ENCODE measurements around the gene MT1X. TPM values are rescaled to one million over a fixed set of nuclear protein-coding genes. Genes with fewer than 3 reads are reported as not detected.
"Not testable (repeated sequence)": the region's sequence is repeated elsewhere in the genome, so short reads cannot be mapped to it uniquely, and the experiment has no call there.

The MT1X gene
- total RNA-seq, 1 experiment from 2014 or later, result 328 TPM

DNA sequence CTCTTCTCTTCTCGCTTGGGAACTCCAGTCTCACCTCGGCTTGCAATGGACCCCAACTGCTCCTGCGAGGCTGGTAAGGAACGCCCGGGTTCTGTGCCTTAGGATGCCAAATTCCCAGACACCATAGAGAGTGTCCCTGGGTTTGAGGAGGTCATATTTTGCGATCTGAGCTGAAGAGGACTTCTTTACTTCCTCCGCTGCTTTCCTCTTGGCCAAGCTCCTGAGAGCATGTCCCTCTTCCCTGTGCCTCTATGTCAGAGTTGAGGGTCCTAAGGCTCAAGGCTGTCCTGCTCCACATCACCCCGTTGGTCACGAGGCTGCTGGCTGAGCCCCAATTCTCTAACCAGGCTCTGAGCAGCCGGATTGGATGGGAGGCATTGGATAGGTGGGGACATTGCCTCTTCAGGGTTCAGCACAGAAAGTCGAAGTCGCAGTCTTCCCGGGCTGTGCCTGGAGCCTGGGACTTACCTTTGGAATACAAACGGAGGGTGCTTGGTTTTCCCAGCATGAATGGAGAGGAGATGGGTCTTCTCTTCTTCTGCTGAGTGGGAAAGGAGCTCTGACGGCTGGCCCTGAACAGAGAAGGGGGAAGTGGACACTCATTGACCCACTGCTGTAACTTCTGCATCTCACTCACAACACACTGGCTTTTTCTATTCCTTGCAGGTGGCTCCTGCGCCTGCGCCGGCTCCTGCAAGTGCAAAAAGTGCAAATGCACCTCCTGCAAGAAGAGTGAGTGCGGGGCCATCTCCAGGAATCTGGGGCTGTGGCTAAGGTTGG lies 12.2 kb upstream of the MT1X start:
- H3K36me3 Mint-ChIP-seq, result no peaks in the 10 kb centered on the region
- peak overlapping the region; percentile 74 for H3K4me3 Mint-ChIP-seq
- H3K27me3 Mint-ChIP-seq (ENCODE audit: low read depth), result peaks cover 85% of the 10 kb centered on the region
- DNase-seq (ENCODE audit: low spot score) (no peak), ATAC-seq (no peak)
- ChIA-PET POLR2A (interaction anchor here (0.8 to 3.4 kb wide), 8 partner anchors 12 to 62 kb away, joined by 3 to 46 read pairs (median 7); partner anchors contain the start of genes MT1E, MT1F, MT1X and MT2A), CTCF (interaction anchor here (0.6 to 3.6 kb wide), 4 partner anchors 17 to 51 kb away, joined by 3 to 24 read pairs (median 4); no protein-coding TSS in a partner anchor)
- H3K4me1 Mint-ChIP-seq, result peaks cover 52% of the 10 kb centered on the region
- H3K27ac Mint-ChIP-seq, result no peak overlapping the region
- no peaks in the 10 kb centered on the region for H3K9me3 Mint-ChIP-seq
- no peak for TF ChIP-seq ZNF671 (CRISPR knock-in tag; IDR thresholded peaks at IDR 0.05)
- TF ChIP-seq MAX (CRISPR knock-in tag; IDR thresholded peaks at IDR 0.05), result 0 out of 2 replicates have a peak, but pooled peaks have one; percentile 3
- TF ChIP-seq TEAD1 (CRISPR knock-in tag; IDR thresholded peaks at IDR 0.05), result no peak
- TF ChIP-seq GABPB1 (CRISPR knock-in tag; IDR thresholded peaks at IDR 0.05), result no peak
- no peak for TF ChIP-seq ESRRA (CRISPR knock-in tag; IDR thresholded peaks at IDR 0.05; ENCODE audit: borderline replicate concordance)
- 0 out of 2 replicates have a peak, but pooled peaks have one; percentile 34 for TF ChIP-seq E2F5 (CRISPR knock-in tag; IDR thresholded peaks at IDR 0.05)
- no peak for TF ChIP-seq SMAD4 (CRISPR knock-in tag; IDR thresholded peaks at IDR 0.05)

GRCh38 chr16:56670620-56670934 lies 11.7 kb upstream of the MT1X start:
- peak overlapping the region; percentile 74 for H3K4me3 Mint-ChIP-seq
- no peak for DNase-seq (ENCODE audit: low spot score)
- no peaks in the 10 kb centered on the region for H3K9me3 Mint-ChIP-seq
- H3K4me1 Mint-ChIP-seq, result peaks cover 58% of the 10 kb centered on the region
- no peak for ATAC-seq
- TF ChIP-seq MAX (CRISPR knock-in tag; IDR thresholded peaks at IDR 0.05), result no peak
- TF ChIP-seq TCF7 (CRISPR knock-in tag; IDR thresholded peaks at IDR 0.05; ENCODE audit: low read depth), result no peak
- no peaks in the 10 kb centered on the region for H3K36me3 Mint-ChIP-seq
- ChIA-PET POLR2A (interaction anchor here (0.8 to 1.6 kb wide), 3 partner anchors 13 to 59 kb away, joined by 3 to 10 read pairs (median 4); partner anchors contain the start of gene MT1F), CTCF (interaction anchor here (3.6 kb wide), 1 partner anchor 31 kb away, joined by 24 read pairs; no protein-coding TSS in a partner anchor)
- H3K27me3 Mint-ChIP-seq (ENCODE audit: low read depth), result peaks cover 85% of the 10 kb centered on the region
- H3K27ac Mint-ChIP-seq, result no peak overlapping the region

GRCh38 chr16:56671691-56672090 lies 10.6 kb upstream of the MT1X start:
- not testable (repeated sequence) for DNase-seq (ENCODE audit: low spot score); ATAC-seq; H3K27ac Mint-ChIP-seq; H3K9me3 Mint-ChIP-seq; H3K4me3 Mint-ChIP-seq; H3K36me3 Mint-ChIP-seq
- Mint-ChIP-seq H3K4me1 (peaks cover 62% of the 10 kb centered on the region), H3K27me3 (ENCODE audit: low read depth) (peaks cover 78% of the 10 kb centered on the region)
- CTCF ChIA-PET, result interaction anchor here (0.6 to 3.6 kb wide), 2 partner anchors 30 to 231 kb away, joined by 3 to 24 read pairs; no protein-coding TSS in a partner anchor
- POLR2A ChIA-PET, result interaction anchor here (1.0 to 1.4 kb wide), 2 partner anchors 14 to 31 kb away, joined by 3 to 5 read pairs; partner anchors contain the start of gene MT1F

DNA sequence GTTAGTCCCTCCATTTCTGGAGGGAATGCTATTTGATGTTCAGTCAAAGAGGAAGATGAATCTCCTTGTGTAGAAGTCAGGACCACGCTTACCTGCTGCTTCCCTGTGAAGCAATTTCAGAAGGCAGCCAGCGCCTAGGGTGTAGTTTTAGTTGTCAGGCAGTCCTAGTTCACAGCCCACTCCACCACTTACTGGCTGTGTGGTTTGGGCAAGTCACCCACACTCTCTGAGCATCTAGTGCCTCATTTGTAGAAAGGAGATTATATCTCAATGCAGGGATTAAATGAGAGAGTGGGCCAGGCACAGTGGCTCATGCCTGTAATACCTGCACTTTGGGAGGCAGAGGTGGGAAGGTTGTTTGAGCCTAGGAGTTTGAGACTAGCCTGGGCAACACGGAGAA lies 10.1 kb upstream of the MT1X start:
- CTCF ChIA-PET, result interaction anchor here (2.6 kb wide), 1 partner anchor 30 kb away, joined by 46 read pairs; no protein-coding TSS in a partner anchor
- Mint-ChIP-seq H3K4me1 (peaks cover 65% of the 10 kb centered on the region), H3K27me3 (ENCODE audit: low read depth) (peaks cover 73% of the 10 kb centered on the region)
- ATAC-seq; H3K4me3 Mint-ChIP-seq; H3K9me3 Mint-ChIP-seq; H3K27ac Mint-ChIP-seq; H3K36me3 Mint-ChIP-seq; DNase-seq (ENCODE audit: low spot score): not testable (repeated sequence)
- POLR2A ChIA-PET, result interaction anchor here (1.0 to 1.4 kb wide), 3 partner anchors 15 to 47 kb away, joined by 3 to 5 read pairs (median 3); partner anchors contain the start of genes MT1E and MT1F

GRCh38 chr16:56672761-56673536 lies 9.3 kb upstream of the MT1X start:
- Mint-ChIP-seq H3K4me3 (no peak overlapping the region), H3K36me3 (no peaks in the 10 kb centered on the region), H3K27me3 (ENCODE audit: low read depth) (peaks cover 65% of the 10 kb centered on the region), H3K4me1 (peaks cover 63% of the 10 kb centered on the region), H3K9me3 (no peaks in the 10 kb centered on the region), H3K27ac (no peak overlapping the region)
- no peak for ATAC-seq
- DNase-seq (ENCODE audit: low spot score), result no peak
- ChIA-PET CTCF (interaction anchor here (0.8 to 2.6 kb wide), 8 partner anchors 13 to 171 kb away, joined by 3 to 46 read pairs (median 4); partner anchors contain the start of gene MT1F), POLR2A (interaction anchor here (1.3 kb wide), 1 partner anchor 47 kb away, joined by 3 read pairs; the partner anchor contains the start of gene MT1E)
- TF ChIP-seq CREB1 (CRISPR knock-in tag; IDR thresholded peaks at IDR 0.05) (no peak), SP1 (CRISPR knock-in tag; conservative IDR thresholded peaks at IDR 0.05) (no peak), FOXP1 (CRISPR knock-in tag; IDR thresholded peaks at IDR 0.05; ENCODE audit: borderline replicate concordance) (no peak), ZNF423 (CRISPR knock-in tag; IDR thresholded peaks at IDR 0.05) (no peak), ZNF416 (CRISPR knock-in tag; IDR thresholded peaks at IDR 0.05) (no peak), EMX1 (CRISPR knock-in tag; IDR thresholded peaks at IDR 0.05) (no peak), FOXK1 (CRISPR knock-in tag; IDR thresholded peaks at IDR 0.05) (no peak), IRF2 (CRISPR knock-in tag; IDR thresholded peaks at IDR 0.05; ENCODE audit: borderline replicate concordance, low read depth) (no peak)
- TF ChIP-seq, protein P1, sequence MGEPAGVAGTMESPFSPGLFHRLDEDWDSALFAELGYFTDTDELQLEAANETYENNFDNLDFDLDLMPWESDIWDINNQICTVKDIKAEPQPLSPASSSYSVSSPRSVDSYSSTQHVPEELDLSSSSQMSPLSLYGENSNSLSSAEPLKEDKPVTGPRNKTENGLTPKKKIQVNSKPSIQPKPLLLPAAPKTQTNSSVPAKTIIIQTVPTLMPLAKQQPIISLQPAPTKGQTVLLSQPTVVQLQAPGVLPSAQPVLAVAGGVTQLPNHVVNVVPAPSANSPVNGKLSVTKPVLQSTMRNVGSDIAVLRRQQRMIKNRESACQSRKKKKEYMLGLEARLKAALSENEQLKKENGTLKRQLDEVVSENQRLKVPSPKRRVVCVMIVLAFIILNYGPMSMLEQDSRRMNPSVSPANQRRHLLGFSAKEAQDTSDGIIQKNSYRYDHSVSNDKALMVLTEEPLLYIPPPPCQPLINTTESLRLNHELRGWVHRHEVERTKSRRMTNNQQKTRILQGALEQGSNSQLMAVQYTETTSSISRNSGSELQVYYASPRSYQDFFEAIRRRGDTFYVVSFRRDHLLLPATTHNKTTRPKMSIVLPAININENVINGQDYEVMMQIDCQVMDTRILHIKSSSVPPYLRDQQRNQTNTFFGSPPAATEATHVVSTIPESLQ (CRISPR knock-in tag; IDR thresholded peaks at IDR 0.05), result no peak
- TF ChIP-seq, protein P2, sequence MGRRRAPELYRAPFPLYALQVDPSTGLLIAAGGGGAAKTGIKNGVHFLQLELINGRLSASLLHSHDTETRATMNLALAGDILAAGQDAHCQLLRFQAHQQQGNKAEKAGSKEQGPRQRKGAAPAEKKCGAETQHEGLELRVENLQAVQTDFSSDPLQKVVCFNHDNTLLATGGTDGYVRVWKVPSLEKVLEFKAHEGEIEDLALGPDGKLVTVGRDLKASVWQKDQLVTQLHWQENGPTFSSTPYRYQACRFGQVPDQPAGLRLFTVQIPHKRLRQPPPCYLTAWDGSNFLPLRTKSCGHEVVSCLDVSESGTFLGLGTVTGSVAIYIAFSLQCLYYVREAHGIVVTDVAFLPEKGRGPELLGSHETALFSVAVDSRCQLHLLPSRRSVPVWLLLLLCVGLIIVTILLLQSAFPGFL (CRISPR knock-in tag; IDR thresholded peaks at IDR 0.05; ENCODE audit: borderline replicate concordance), result no peak
